GM12865 (cell line): ENCODE measurements around the gene PRR5L.
"Not testable (repeated sequence)": the region's sequence is repeated elsewhere in the genome, so short reads cannot be mapped to it uniquely, and the experiment has no call there.

Experiments used
- DNase-seq: peaks from one replicate; pipeline ENCODE4 v3.0.0; 2010; ENCODE audit warnings: low read depth
- H3K4me3 ChIP-seq: 2 replicates; pipeline ENCODE4 v1.5.1; 2011; ENCODE audit warnings: mild to moderate bottlenecking, low read depth, low read length, control low read depth
- TF ChIP-seq, protein P1 (sequence below): IDR thresholded peaks from 2 replicates; pipeline ENCODE4 v1.5.1; 2011; ENCODE audit warnings: low read length, control low read depth, low read depth, inconsistent platforms; ENCODE audit not compliant: insufficient read depth; ENCODE audit errors: missing control alignments

The PRR5L gene

DNA sequence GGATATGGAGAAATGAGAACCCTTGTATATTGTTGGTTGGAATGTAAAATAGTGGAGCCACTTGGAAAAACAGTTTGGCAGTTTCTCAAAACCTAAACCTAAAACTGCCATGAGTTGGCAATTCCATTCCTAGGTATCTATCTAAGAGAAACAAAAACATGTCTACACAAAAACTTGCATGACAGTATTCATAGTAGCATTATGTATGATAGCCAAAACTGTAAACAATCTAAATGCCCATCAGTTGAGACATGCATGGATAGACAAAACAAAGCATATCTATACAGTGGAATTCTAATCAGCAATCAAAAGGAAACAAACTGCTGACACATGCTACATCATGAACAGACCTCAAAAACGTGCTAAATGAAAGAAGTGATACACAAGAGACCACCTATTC lies 179.1 kb downstream of the PRR5L start:
- TF ChIP-seq, protein P1, sequence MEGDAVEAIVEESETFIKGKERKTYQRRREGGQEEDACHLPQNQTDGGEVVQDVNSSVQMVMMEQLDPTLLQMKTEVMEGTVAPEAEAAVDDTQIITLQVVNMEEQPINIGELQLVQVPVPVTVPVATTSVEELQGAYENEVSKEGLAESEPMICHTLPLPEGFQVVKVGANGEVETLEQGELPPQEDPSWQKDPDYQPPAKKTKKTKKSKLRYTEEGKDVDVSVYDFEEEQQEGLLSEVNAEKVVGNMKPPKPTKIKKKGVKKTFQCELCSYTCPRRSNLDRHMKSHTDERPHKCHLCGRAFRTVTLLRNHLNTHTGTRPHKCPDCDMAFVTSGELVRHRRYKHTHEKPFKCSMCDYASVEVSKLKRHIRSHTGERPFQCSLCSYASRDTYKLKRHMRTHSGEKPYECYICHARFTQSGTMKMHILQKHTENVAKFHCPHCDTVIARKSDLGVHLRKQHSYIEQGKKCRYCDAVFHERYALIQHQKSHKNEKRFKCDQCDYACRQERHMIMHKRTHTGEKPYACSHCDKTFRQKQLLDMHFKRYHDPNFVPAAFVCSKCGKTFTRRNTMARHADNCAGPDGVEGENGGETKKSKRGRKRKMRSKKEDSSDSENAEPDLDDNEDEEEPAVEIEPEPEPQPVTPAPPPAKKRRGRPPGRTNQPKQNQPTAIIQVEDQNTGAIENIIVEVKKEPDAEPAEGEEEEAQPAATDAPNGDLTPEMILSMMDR, result no peak
- DNase-seq, result no peak
- H3K4me3 ChIP-seq, result no peak overlapping the region

DNA sequence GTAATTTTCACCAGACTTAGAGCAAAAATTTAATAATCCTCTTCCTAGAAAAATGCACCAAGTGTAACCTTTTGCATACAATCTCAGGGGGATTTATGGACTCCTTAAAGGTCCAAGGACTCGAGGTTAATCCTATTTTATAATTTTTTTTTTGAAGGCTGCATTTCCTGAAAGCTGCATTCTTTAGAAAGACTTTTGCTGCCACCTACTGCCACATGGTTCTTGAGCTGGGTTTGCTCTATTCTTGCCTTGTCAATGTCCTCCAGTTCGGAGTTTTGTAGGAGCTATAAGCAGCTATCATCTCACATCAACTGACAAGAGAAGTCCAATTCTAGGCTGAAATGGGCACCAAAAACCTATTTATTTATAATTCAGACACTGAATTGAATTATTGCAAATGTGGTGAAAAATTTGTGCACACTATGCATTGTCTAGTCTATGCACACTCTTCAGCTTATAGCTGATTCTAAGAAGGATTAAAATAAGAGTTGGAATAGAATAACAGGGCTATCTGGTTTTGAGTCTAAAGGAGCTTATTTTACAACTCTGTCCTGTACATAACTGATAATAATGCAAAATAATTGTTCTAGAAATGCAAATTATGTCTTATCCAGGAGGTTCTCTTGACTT lies 182.7 kb downstream of the PRR5L start:
- TF ChIP-seq, protein P1, result peak; percentile 42
- no peak overlapping the region for H3K4me3 ChIP-seq
- peak; percentile 31 for DNase-seq

DNA sequence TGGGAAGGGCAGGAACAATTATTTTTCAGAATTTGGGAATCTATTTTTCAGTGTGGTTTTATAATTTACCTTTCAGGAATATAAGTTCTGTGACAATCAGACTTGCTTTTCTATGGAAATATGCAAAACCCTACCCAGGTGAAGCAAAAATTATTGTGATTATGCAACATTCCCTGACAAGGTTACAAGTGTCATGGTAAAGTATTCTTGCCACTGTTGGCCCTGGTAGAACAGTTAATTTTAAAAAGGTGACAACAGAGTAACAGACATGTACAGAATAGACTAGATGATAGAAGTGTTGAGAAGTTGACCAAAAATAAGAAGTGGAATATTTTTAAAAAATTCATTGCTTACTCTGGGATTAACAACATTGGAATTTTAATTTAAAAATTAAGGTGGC lies 184.7 kb downstream of the PRR5L start:
- DNase-seq, result no peak
- H3K4me3 ChIP-seq, result no peak overlapping the region

DNA sequence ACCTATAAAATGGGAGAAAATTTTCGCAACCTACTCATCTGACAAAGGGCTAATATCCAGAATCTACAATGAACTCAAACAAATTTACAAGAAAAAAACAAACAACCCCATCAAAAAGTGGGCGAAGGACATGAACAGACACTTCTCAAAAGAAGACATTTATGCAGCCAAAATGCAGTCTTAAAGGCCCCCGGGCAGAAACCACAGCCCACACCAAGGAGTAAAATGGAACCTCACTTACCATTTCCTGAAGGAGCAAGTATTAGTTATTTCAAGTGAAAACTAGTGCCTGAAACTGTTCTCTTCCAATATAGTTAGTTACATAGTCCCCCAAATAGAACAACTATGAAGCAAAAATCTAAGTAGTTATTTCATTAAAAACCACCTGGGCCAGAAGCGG lies 187.0 kb downstream of the PRR5L start:
- DNase-seq, H3K4me3 ChIP-seq: not testable (repeated sequence)

More for the DNA sequence above, 184.7 kb downstream of the PRR5L start:
- TF ChIP-seq, protein P1, result no peak

DNA sequence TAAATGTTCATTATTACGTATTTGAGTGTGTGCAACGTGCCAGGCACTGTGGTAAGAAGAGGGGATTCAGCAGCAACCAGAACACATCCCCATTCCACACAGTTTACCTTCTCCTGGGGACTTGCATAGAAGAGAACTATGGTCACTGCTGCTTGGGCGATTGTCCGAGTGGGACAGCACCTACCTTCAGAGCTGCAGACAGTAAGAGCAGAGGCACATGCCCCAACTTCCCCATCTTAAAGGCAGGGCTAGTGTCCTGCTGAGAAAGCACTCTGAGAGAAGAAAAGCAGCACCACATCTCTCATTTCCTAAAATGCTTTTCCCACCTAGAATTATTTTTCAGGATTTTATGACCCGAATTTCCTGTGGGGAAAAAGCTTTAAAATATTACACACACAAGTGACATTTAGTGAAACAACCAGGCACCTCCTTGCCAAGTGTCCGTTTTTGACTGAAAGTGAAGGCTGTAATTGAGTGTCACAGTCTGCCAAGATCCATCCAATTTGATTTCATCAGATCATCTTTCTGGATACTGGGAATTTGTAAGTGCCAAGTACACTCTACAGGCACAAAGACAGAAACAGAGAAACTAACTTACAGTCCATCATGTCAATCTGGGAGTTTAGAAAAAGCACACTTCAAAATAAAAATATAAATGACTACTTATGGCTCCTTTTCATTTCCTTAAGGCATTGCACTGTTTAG lies 189.4 kb downstream of the PRR5L start:
- TF ChIP-seq, protein P1, result no peak
- DNase-seq, result no peak
- H3K4me3 ChIP-seq, result no peak overlapping the region

DNA sequence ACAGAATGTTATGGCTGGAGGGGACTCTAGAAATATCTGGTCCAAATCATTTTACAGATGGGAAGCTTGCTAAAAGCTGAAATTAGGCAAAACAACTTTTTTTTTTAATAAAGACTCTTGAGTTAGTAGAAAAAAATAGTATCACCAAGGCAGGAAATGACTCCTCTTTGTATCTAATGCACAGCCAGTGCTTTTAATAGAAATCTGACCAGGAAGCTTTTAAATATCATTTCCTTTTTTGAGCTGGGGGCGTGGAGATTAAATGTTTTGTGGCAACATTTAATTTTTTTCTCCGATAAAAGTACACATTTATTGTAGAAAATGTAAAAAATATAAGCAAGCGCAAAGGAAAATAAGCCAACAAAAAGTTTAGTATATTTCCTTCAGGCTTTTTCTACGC lies 191.5 kb downstream of the PRR5L start:
- no peak overlapping the region for H3K4me3 ChIP-seq
- DNase-seq, result no peak
- TF ChIP-seq, protein P1, result no peak

DNA sequence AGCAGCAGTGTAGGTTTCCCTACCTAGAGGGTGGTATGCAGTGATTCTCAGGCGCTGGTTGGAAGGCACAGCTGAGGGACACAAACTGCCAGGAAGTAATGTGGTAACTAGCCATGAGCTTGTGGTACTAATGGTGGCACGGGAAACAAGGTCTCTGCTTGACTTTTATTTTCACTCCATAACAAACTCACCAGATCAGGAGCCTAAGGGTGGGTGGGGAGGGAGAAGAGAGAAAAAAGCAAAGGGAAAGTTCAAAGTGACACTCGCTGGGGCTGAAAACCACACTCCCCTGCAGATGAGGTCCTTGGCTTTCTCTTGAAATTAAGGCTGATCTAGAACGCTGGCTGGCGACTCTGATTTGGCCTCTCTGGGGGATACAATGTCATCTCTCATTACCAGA lies 192.0 kb downstream of the PRR5L start:
- peak; percentile 38 for DNase-seq
- H3K4me3 ChIP-seq, result no peak overlapping the region
- TF ChIP-seq, protein P1, result no peak
